Muscle layer of duodenum (tissue), 2 donors: ENCODE data around the gene CD300LB.
"Not testable (repeated sequence)": the region's sequence is repeated elsewhere in the genome, so short reads cannot be mapped to it uniquely, and the experiment has no call there.

ENCODE experiments used
- H3K27ac ChIP-seq: one replicate; pipeline ENCODE4 v1.7.0; 2013; ENCODE audit warnings: mild to moderate bottlenecking, low read length
- H3K27me3 ChIP-seq: one replicate; pipeline ENCODE4 v1.7.0; 2013; ENCODE audit warnings: low read depth, mild to moderate bottlenecking, control low read depth, low read length
- H3K36me3 ChIP-seq, 2 donors: one replicate each; pipeline ENCODE4 v1.7.0; 2013; ENCODE audit warnings: low read length in 2 of 2, control low read depth in 1 of 2, mild to moderate bottlenecking in 1 of 2; ENCODE audit not compliant: insufficient read depth in 2 of 2, control insufficient read depth in 1 of 2
- H3K4me1 ChIP-seq, 2 donors: one replicate each; pipeline ENCODE4 v1.7.0; 2013; ENCODE audit warnings: low read length in 2 of 2, mild to moderate bottlenecking in 2 of 2, control low read depth in 1 of 2, moderate library complexity in 1 of 2; ENCODE audit not compliant: insufficient read depth in 2 of 2, control insufficient read depth in 1 of 2
- H3K4me3 ChIP-seq, 2 donors: one replicate each; pipeline ENCODE4 v1.7.0; 2013; ENCODE audit warnings: low read length in 2 of 2, low read depth in 1 of 2, mild to moderate bottlenecking in 1 of 2
- H3K9me3 ChIP-seq, 2 donors: one replicate each; pipeline ENCODE4 v1.7.0; 2013; ENCODE audit warnings: low read length in 2 of 2, control low read depth in 1 of 2, mild to moderate bottlenecking in 1 of 2; ENCODE audit not compliant: control insufficient read depth in 1 of 2
- donor health status: healthy.

The CD300LB gene

GRCh38 chr17:74512624-74513091 lies 18.6 kb downstream of the CD300LB start:
- no peaks in the 10 kb centered on the region for H3K36me3 ChIP-seq
- no peaks in the 10 kb centered on the region for H3K27me3 ChIP-seq
- H3K4me3 ChIP-seq = no peak overlapping the region
- H3K27ac ChIP-seq = peak overlapping the region; percentile 19
- no peaks in the 10 kb centered on the region for H3K4me1 ChIP-seq
- peaks cover 0 to 3% of the 10 kb centered on the region in 2 donors for H3K9me3 ChIP-seq

- Histone ChIP-seq H3K36me3 (no peaks in the 10 kb centered on the region), H3K27ac (no peak overlapping the region), H3K27me3 (no peaks in the 10 kb centered on the region), H3K9me3 (peaks cover 0 to 3% of the 10 kb centered on the region in 2 donors), H3K4me1 (no peaks in the 10 kb centered on the region), H3K4me3 (no peak overlapping the region)
These were observed 19.2 kb downstream of the CD300LB start for GRCh38 chr17:74512036-74512435.

- H3K27me3 ChIP-seq = no peaks in the 10 kb centered on the region
- no peak overlapping the region for H3K4me3 ChIP-seq
- H3K9me3 ChIP-seq = no peaks in the 10 kb centered on the region
- no peaks in the 10 kb centered on the region for H3K4me1 ChIP-seq
- H3K27ac ChIP-seq = no peak overlapping the region
- H3K36me3 ChIP-seq = no peaks in the 10 kb centered on the region
These were observed 23.1 kb downstream of the CD300LB start for GRCh38 chr17:74508156-74508555.

- not testable (repeated sequence) for H3K27me3 ChIP-seq, H3K27ac ChIP-seq, H3K4me3 ChIP-seq, H3K4me1 ChIP-seq, H3K9me3 ChIP-seq, H3K36me3 ChIP-seq
These were observed 27.3 kb downstream of the CD300LB start for GRCh38 chr17:74503949-74504348.

- Histone ChIP-seq H3K9me3 (no peaks in the 10 kb centered on the region), H3K36me3 (no peaks in the 10 kb centered on the region), H3K27ac (no peak overlapping the region), H3K27me3 (no peaks in the 10 kb centered on the region), H3K4me1 (no peaks in the 10 kb centered on the region), H3K4me3 (no peak overlapping the region)
These were observed 28.4 kb downstream of the CD300LB start for GRCh38 chr17:74502861-74503260.

GRCh38 chr17:74499992-74500391 lies 31.3 kb downstream of the CD300LB start:
- Histone ChIP-seq H3K27ac (no peak overlapping the region), H3K9me3 (no peaks in the 10 kb centered on the region), H3K4me1 (no peaks in the 10 kb centered on the region), H3K4me3 (no peak overlapping the region), H3K36me3 (no peaks in the 10 kb centered on the region), H3K27me3 (no peaks in the 10 kb centered on the region)

- H3K4me1 ChIP-seq = no peaks in the 10 kb centered on the region
- no peaks in the 10 kb centered on the region for H3K27me3 ChIP-seq
- H3K36me3 ChIP-seq = no peaks in the 10 kb centered on the region
- H3K4me3 ChIP-seq = no peak overlapping the region
- H3K27ac ChIP-seq = no peak overlapping the region
- H3K9me3 ChIP-seq = no peaks in the 10 kb centered on the region
These were observed 33.8 kb downstream of the CD300LB start for GRCh38 chr17:74497471-74497870.

GRCh38 chr17:74493331-74493833 lies 37.9 kb downstream of the CD300LB start:
- Histone ChIP-seq H3K27ac (no peak overlapping the region), H3K27me3 (no peaks in the 10 kb centered on the region), H3K9me3 (no peaks in the 10 kb centered on the region), H3K4me3 (no peak overlapping the region), H3K36me3 (no peaks in the 10 kb centered on the region), H3K4me1 (no peaks in the 10 kb centered on the region)

- no peaks in the 10 kb centered on the region for H3K27me3 ChIP-seq
- no peaks in the 10 kb centered on the region for H3K9me3 ChIP-seq
- H3K4me1 ChIP-seq = no peaks in the 10 kb centered on the region
- no peak overlapping the region for H3K27ac ChIP-seq
- no peaks in the 10 kb centered on the region for H3K36me3 ChIP-seq
- no peak overlapping the region for H3K4me3 ChIP-seq
These were observed 39.6 kb downstream of the CD300LB start for GRCh38 chr17:74491626-74492025.

GRCh38 chr17:74490716-74491115 lies 40.6 kb downstream of the CD300LB start:
- no peaks in the 10 kb centered on the region for H3K27me3 ChIP-seq
- H3K4me1 ChIP-seq = no peaks in the 10 kb centered on the region
- H3K4me3 ChIP-seq = no peak overlapping the region
- H3K9me3 ChIP-seq = no peaks in the 10 kb centered on the region
- no peaks in the 10 kb centered on the region for H3K36me3 ChIP-seq
- no peak overlapping the region for H3K27ac ChIP-seq

GRCh38 chr17:74488276-74488675 lies 43.0 kb downstream of the CD300LB start:
- H3K9me3 ChIP-seq, H3K27ac ChIP-seq, H3K4me1 ChIP-seq, H3K36me3 ChIP-seq, H3K27me3 ChIP-seq, H3K4me3 ChIP-seq: not testable (repeated sequence)

- Histone ChIP-seq H3K27me3 (no peaks in the 10 kb centered on the region), H3K4me1 (no peaks in the 10 kb centered on the region), H3K27ac (no peak overlapping the region), H3K36me3 (no peaks in the 10 kb centered on the region), H3K4me3 (no peak overlapping the region), H3K9me3 (no peaks in the 10 kb centered on the region)
These were observed 45.4 kb downstream of the CD300LB start for GRCh38 chr17:74485841-74486240.
